MCF 10A (cell line): Measurements from ENCODE around the gene PNRC1. TPM values are rescaled to one million over a fixed set of nuclear protein-coding genes. Genes with fewer than 3 reads are reported as not detected.

Source experiments
- BruUV-seq: library from RNA; stranded (reverse); fragments of 400-500 nt; replicated peaks from 2 replicates; lab custom pipeline; 2021; lab: Mats Ljungman, UMichigan
- CTCF ChIA-PET: fragments of 300-600 bp; sonication (Branson Sonifier 250); formaldehyde crosslinking; extraction: SDS; loops from one replicate; lab custom pipeline; 2021; ENCODE audit warnings: antibody characterized with exemption, inconsistent platforms; lab: Yijun Ruan, JAX
- POLR2A ChIA-PET: fragments of 300-600, 350-650 bp; sonication (Branson Sonifier 250); formaldehyde crosslinking; extraction: SDS; loops from one replicate; lab custom pipeline; 2020; ENCODE audit warnings: antibody characterized with exemption, inconsistent platforms; lab: Yijun Ruan, JAX
- DNase-seq: peaks from one replicate; pipeline ENCODE4 v3.0.0-alpha.2; 2018; ENCODE audit not compliant: unreplicated experiment
- H3K27ac Mint-ChIP-seq: one replicate; pipeline ENCODE4 v1.8.0; 2022; ENCODE audit warnings: mild to moderate bottlenecking, low read depth, mixed read lengths; ENCODE audit not compliant: unreplicated experiment
- H3K27me3 Mint-ChIP-seq: one replicate; pipeline ENCODE4 v1.8.0; 2022; ENCODE audit warnings: mixed read lengths; ENCODE audit not compliant: insufficient read depth, unreplicated experiment
- H3K36me3 Mint-ChIP-seq: one replicate; pipeline ENCODE4 v1.8.0; 2022; ENCODE audit warnings: mild to moderate bottlenecking, moderate library complexity, mixed read lengths; ENCODE audit not compliant: insufficient read depth, unreplicated experiment
- H3K4me1 Mint-ChIP-seq: one replicate; pipeline ENCODE4 v1.8.0; 2022; ENCODE audit warnings: mixed read lengths; ENCODE audit not compliant: insufficient read depth, unreplicated experiment
- H3K4me3 Mint-ChIP-seq: one replicate; pipeline ENCODE4 v1.8.0; 2022; ENCODE audit warnings: mild to moderate bottlenecking, moderate library complexity, mixed read lengths; ENCODE audit not compliant: unreplicated experiment
- H3K9me3 Mint-ChIP-seq: one replicate; pipeline ENCODE4 v1.8.0; 2022; ENCODE audit warnings: mixed read lengths; ENCODE audit not compliant: unreplicated experiment
- intact Hi-C: fragments of 100-400 bp; cut with micrococcal nuclease; formaldehyde crosslinking; loops from 2 replicates; pipeline ENCODE4 v1.14.1; 2022
- total RNA-seq: library from RNA; stranded (reverse); gene quantifications from 2 replicates; pipeline ENCODE4 v1.2.3, GENCODE V29; 2022
- TF ChIP-seq, protein P1 (sequence below): fragments of 200-600 bp; IDR thresholded peaks from one replicate; pipeline ENCODE4 v1.8.0; 2022; ENCODE audit warnings: antibody characterized with exemption, mild to moderate bottlenecking; ENCODE audit not compliant: unreplicated experiment

The PNRC1 gene
- total RNA-seq, 1 experiment from 2014 or later = 158 TPM

DNA sequence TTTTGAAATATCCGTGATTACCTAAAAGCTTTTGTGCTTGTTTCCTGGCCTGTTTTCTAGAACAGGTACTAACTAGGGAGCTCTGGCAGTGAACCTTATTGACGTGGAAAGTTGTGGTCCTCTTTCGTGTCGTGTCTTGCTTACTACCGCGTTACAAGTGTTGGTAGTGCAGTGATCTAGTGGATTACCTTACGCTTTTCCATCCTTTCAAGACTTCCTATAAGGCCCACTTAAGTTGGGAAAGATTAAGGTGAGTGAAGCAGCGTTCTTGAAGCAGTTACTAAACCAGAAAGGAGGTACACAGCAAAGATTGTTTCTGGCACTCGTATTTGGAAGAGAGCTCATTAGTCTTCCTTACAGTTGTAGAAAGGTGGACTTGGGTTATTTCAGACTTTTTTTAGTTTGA is 1.9 kb downstream of the PNRC1 start:
- Mint-ChIP-seq H3K27me3 (no peaks in the 10 kb centered on the region), H3K4me3 (peak overlapping the region; percentile 96), H3K27ac (peak overlapping the region; percentile 92), H3K36me3 (peaks cover 75% of the 10 kb centered on the region), H3K9me3 (no peaks in the 10 kb centered on the region), H3K4me1 (peaks cover 29% of the 10 kb centered on the region)
- POLR2A ChIA-PET = interaction anchor here (0.6 to 12.6 kb wide), 27 partner anchors 11 to 269 kb away, joined by 3 to 573 read pairs (median 4); partner anchors contain the start of genes PM20D2 and RNGTT
- intact Hi-C loops = loop anchor here (5.0 kb wide), 1 partner anchor 65 kb away; the partner anchor contains the start of gene PM20D2
- peak; percentile 44 for DNase-seq
- BruUV-seq = no TSS peak
- TF ChIP-seq, protein P1, sequence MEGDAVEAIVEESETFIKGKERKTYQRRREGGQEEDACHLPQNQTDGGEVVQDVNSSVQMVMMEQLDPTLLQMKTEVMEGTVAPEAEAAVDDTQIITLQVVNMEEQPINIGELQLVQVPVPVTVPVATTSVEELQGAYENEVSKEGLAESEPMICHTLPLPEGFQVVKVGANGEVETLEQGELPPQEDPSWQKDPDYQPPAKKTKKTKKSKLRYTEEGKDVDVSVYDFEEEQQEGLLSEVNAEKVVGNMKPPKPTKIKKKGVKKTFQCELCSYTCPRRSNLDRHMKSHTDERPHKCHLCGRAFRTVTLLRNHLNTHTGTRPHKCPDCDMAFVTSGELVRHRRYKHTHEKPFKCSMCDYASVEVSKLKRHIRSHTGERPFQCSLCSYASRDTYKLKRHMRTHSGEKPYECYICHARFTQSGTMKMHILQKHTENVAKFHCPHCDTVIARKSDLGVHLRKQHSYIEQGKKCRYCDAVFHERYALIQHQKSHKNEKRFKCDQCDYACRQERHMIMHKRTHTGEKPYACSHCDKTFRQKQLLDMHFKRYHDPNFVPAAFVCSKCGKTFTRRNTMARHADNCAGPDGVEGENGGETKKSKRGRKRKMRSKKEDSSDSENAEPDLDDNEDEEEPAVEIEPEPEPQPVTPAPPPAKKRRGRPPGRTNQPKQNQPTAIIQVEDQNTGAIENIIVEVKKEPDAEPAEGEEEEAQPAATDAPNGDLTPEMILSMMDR = no peak
- CTCF ChIA-PET = interaction anchor here (0.7 to 6.9 kb wide), 5 partner anchors 35 to 100 kb away, joined by 3 to 60 read pairs (median 5); no protein-coding TSS in a partner anchor

- TF ChIP-seq, protein P1 = no peak
- Mint-ChIP-seq H3K9me3 (no peaks in the 10 kb centered on the region), H3K4me3 (peak overlapping the region; percentile 96), H3K27ac (no peak overlapping the region), H3K4me1 (peaks cover 35% of the 10 kb centered on the region), H3K27me3 (no peaks in the 10 kb centered on the region), H3K36me3 (peaks cover 90% of the 10 kb centered on the region)
- no TSS peak for BruUV-seq
- ChIA-PET POLR2A (interaction anchor here (0.9 to 12.6 kb wide), 13 partner anchors 10 to 159 kb away, joined by 3 to 573 read pairs (median 7); partner anchors contain the start of genes PM20D2, RNGTT and SRSF12), CTCF (interaction anchor here (0.5 to 6.9 kb wide), 4 partner anchors 10 to 102 kb away, joined by 3 to 60 read pairs (median 3); no protein-coding TSS in a partner anchor)
- intact Hi-C loops = loop anchor here (5.0 kb wide), 1 partner anchor 63 kb away; the partner anchor contains the start of gene PM20D2
- DNase-seq = no peak
Observed at GRCh38 chr6:89084542-89084941, 4.0 kb downstream of the PNRC1 start.

- H3K4me1 Mint-ChIP-seq = peaks cover 35% of the 10 kb centered on the region
- intact Hi-C loops = loop anchor here (5.0 kb wide), 1 partner anchor 62 kb away; the partner anchor contains the start of gene PM20D2
- H3K9me3 Mint-ChIP-seq = no peaks in the 10 kb centered on the region
- TF ChIP-seq, protein P1 = no peak
- no peaks in the 10 kb centered on the region for H3K27me3 Mint-ChIP-seq
- ChIA-PET POLR2A (interaction anchor here (0.6 to 12.6 kb wide), 17 partner anchors 10 to 159 kb away, joined by 3 to 573 read pairs (median 5); partner anchors contain the start of genes PM20D2 and SRSF12), CTCF (interaction anchor here (0.5 to 6.9 kb wide), 9 partner anchors 10 to 102 kb away, joined by 3 to 60 read pairs (median 4); no protein-coding TSS in a partner anchor)
- BruUV-seq = no TSS peak
- no peak overlapping the region for H3K27ac Mint-ChIP-seq
- H3K36me3 Mint-ChIP-seq = peaks cover 87% of the 10 kb centered on the region
- peak overlapping the region; percentile 96 for H3K4me3 Mint-ChIP-seq
- no peak for DNase-seq
Observed at GRCh38 chr6:89084954-89085353, 4.4 kb downstream of the PNRC1 start.

- TF ChIP-seq, protein P1 = no peak
- intact Hi-C loops = no loop called here
- no peaks in the 10 kb centered on the region for H3K27me3 Mint-ChIP-seq
- H3K27ac Mint-ChIP-seq = no peak overlapping the region
- H3K36me3 Mint-ChIP-seq = peaks cover 86% of the 10 kb centered on the region
- CTCF ChIA-PET = interaction anchor here (0.6 to 6.9 kb wide), 9 partner anchors 9 to 1255 kb away, joined by 3 to 60 read pairs (median 4); no protein-coding TSS in a partner anchor
- DNase-seq = peak; percentile 25
- H3K4me1 Mint-ChIP-seq = peaks cover 35% of the 10 kb centered on the region
- H3K4me3 Mint-ChIP-seq = peak overlapping the region; percentile 12
- no peaks in the 10 kb centered on the region for H3K9me3 Mint-ChIP-seq
- POLR2A ChIA-PET = interaction anchor here (0.6 to 12.6 kb wide), 19 partner anchors 9 to 312 kb away, joined by 3 to 573 read pairs (median 4); partner anchors contain the start of gene SRSF12
- no TSS peak for BruUV-seq
Observed at GRCh38 chr6:89085409-89086205, 5.1 kb downstream of the PNRC1 start.
